NCI-H2029 treated with DMSO at 0.1 percent for 48 hours (cell line): ENCODE measurements around the gene ZNF418.
"Not testable (repeated sequence)": the region's sequence is repeated elsewhere in the genome, so short reads cannot be mapped to it uniquely, and the experiment has no call there.

ENCODE experiments used
- DNase-seq: peaks from one replicate; lab custom pipeline; 2025; lab: John Stamatoyannopoulos, UW

ZNF418 gene

DNA sequence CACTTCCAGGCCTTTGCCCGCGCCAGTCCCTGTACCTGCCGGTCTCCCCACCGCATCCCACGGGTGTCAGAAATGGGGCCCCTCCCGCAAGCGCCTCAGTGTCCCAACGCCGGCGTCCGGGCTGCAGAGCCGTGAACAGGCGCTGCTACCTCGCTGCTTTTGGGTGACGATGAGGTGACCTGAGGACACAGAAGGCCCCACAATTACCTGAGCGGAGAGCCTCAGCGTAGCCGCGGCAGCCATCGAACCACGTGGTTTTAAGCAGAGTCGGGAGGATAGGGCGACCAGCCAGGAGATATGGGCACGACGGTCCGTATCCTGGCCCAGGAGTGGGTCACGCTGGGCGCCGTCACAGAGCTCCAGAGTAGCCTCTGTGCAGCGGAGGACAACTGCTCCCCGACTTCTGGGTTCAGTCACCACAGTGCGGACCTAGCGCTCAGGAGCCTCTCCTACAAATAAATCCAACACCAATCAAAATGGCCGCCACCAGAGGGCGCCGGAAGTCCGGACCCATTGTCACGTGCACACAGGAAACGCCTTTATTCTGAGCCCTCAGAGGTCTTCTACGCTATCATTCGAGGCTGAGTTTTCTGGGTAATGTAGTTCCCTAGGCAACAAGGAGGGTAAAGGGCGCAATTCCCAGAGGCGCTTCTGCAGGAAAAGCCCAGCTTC lies 46.5 kb downstream of the ZNF418 start, which contains the start of gene ZNF814:
TSS of gene ZNF814 (minus strand) at position 478 of the 672 bp plus-strand sequence. CDS start at position 243, 235 bp downstream.
- DNase-seq = peak; percentile 83

DNA sequence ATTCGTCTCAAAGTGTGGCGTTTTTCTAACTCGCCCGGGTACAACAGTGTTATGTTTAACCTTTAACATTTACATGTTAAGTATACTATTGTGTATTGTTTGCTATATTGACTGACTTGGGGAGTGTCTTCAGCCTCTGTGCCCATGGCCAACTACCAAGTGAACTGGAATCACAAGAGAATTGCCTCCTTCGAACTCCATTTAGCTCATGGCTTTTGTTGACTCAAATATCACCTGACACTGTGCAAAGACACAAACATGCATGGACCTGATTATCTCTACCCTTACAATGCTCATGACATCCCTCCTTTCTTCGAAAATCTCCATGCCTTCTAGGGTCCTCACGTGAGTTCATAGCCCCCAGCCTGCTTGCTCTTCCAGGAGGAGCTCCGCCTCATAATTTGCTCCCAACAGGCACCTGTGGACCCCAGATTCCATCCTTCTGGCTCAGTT lies 47.1 kb downstream of the ZNF418 start:
- DNase-seq = peak; percentile 8

DNA sequence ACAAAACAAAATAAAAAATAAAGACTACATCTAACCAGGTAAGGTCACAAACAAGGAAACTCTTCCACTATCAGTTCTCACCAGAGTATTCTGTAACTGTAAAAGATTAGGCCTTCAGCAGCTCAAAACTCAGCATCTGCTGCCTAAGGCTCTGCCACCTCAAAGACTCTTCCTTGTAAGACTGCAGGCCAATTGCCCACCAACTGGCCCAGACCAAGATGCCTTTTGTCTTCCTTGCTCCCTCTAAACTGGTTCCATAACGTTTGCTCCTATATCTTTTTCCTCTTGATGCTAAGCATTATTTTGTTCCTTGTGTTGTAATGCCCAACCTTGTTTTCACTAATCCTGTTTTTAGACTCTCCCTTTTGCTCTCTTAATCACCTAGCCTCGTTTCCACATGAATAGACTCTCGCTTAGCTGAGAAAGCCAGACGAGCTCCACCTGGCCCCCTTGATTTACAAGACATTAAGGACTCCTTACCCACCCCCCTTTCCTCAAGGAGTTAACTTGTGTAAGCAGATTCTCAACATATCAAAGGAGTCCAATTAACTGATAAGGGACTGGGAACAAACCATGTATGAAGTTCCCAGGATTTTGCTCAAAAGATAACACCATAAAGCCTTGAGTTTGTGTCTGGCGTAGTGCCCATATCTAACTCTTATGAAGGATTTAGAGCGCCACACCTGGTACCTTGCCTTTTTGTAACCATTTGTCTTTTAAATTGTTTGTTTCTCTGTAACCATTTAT lies 47.8 kb downstream of the ZNF418 start:
- no peak for DNase-seq

DNA sequence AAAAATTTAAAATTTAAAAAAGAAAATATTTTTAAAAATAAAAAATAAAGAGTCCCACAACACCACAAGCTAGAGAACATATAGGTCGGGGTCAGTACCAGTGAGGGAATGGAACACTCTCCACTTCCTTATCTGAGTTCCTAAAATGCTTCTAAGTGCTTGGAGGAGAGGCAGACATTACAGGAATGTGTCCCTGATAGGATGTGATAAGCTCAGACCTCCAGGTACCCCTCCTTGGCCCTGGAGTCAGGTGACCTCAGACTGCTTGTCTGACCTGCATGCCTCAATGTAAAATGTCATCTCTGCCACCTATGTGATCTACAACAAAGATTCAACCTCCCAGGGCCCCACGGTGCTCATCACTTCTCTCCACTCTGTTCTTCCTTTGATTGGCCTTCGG lies 49.2 kb downstream of the ZNF418 start:
- DNase-seq = no peak

DNA sequence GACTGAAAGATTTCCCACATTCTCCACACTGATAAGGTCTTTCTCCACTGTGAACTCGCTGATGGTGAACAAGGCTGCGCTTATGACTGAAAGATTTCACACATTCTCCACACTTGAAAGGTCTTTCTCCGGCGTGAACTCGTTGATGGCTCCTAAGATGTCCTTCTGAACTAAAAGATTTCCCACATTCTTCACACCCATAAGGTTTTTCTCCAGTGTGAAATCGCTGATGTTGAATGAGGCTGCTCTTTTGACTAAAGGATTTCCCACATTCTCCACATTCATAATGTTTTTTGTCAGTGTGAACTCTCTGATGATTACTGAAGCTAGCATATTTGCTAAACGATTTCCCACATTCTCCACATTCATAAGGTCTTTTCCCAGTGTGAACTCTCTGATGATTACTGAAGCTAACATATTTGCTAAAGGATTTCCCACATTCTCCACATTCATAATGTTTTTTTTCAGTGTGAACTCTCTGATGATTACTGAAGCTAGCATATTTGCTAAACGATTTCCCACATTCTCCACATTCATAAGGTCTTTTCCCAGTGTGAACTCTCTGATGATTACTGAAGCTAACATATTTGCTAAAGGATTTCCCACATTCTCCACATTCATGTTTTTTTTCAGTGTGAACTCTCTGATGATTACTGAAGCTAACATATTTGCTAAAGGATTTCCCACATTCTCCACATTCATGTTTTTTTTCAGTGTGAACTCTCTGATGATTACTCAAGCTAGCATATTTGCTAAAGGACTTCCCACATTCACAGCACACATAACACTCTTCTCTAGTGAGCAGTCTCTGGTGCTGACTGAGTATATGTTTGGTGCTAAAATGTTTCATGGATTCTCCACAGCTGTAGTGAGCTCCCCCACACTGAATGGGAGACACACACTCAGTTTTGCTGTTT lies 61.1 kb downstream of the ZNF418 start:
- not testable (repeated sequence) for DNase-seq

DNA sequence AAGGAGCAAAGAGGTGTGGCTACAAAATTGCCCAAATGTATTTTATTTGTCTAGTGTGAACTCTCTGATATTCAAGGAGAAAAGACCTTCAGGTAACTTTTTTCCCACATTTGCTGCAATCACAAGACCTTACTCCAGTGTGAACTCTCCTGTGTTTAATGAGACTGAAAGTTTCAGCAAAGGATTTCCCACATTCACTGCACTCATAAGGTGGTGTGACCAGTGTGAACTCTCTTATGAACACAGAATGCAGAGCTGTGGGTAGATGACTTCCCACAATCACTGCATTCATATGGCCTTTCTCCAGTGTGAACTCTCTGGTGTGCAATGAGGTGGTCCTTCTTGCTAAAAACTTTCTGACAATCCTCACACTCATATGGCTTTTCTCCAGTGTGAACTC lies 62.8 kb downstream of the ZNF418 start:
- no peak for DNase-seq
